HG03442 (cell line): ENCODE measurements around the gene RCBTB1.
"Not testable (repeated sequence)": the region's sequence is repeated elsewhere in the genome, so short reads cannot be mapped to it uniquely, and the experiment has no call there.

Source experiments
- ATAC-seq: cut with Tn5 transposase; IDR thresholded peaks from one replicate; pipeline ENCODE4 v1.9.1; 2021; ENCODE audit warnings: mild to moderate bottlenecking, moderate library complexity; ENCODE audit not compliant: unreplicated experiment

The RCBTB1 gene

DNA sequence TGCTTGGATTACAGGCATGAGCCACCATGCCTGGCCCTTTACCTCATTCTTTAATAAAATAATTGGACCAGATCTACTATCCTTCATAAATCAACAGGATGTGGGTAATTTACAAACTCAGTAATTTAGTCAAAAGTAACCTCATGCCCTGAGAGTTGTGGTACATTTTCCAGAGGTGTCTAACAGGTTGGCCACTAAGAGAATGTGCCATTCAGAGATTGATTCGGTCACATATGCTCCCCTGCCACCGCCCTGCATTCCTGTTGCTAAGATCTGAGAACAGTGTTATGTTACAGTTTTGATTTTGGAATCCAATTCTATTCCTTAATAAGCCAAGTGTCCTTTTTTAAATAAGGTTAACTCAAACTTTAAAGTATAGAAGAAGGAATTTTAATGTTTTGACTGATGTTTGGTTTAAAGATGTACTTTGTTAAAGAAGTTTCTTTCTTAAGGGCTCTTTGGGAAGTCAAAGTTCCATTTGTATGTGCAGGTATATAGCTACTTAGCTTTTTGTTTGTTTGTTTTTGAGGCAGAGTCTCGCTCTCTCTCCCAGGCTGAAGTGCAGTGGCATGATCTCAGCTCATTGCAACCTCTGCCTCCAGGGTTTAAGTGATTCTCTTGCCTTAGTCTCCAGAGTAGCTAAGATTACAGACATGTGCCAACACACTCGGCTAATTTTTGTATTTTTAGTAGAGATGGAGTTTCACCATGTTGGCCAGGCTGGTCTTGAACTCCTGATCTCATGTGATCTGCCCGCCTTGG is 60.4 kb downstream of the RCBTB1 start:
- no peak for ATAC-seq

DNA sequence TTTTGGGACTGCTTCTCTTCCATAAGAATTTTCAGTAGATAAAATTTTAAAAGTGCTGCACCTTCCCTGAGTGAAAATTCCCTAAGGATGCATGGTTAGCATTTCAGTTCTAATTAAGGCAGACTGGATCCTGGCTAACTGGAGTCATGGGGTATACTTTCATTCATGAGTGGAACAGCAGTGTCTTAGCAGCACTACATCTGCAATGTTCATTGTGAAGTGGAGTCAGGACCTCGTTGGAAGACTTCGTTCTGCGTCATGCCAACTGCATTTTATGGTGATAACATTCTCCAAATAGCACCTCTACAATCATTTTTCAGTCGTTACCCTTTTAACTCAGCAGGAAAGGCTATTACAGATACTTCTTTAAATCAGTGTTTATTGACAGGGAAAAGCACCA is 64.1 kb downstream of the RCBTB1 start:
- no peak for ATAC-seq

DNA sequence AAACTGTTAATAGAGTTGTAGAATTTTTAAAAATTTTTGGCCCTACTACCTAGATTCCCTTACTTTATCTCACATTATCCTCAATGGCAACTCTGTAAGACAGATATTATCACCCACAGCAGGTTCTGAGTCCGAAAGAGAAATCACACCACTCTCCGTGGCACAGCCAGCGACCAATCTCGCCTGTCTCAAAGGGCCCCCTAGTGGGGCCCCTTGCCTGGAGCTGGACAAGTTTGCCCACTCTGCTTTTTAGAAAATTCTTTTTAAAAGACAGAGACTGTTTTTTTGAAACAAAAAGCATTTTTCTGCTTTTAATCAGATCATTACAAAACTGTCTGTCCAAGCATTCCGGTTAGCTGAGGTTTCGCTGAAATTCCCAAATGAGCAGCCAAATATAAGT is 67.9 kb downstream of the RCBTB1 start:
- no peak for ATAC-seq

DNA sequence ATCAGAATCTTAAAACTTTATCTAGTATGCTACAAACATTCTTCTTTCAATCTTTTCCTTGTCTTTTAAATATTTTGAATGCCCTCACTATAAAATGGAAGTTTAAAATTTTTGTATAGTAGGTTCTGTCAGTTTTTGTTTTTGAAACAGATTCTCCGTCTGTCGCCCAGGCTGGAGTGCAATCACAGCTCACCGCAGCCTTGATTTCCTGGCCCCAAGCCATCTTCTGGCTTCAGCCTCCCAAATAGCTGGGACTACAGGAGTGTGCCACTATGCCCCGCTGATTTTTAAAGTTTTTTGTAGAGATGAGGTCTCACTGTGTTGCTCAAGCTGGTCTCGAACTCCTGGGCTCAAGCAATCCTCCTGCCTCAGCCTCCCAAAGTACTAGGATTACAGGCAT is 68.9 kb downstream of the RCBTB1 start:
- ATAC-seq = no peak

DNA sequence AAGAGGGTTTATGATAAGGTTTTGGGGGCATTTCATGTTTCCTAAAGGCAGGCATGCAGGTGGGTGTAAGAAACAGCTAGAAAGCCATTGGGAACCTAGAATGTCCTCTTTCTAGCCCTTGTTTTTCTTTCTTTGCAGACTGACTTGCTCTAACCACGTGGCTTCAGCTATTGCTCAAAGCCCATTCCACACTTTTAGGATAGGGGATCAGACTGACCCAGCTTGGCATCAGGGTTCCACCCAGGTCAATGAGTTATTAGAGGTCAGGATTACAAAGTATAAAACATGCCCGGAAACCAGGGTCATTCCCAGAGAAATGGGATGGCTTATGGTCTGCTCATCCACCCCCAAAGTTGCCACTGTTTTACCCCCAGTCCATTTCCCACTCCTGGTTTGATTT is 72.8 kb downstream of the RCBTB1 start:
- ATAC-seq = no peak

DNA sequence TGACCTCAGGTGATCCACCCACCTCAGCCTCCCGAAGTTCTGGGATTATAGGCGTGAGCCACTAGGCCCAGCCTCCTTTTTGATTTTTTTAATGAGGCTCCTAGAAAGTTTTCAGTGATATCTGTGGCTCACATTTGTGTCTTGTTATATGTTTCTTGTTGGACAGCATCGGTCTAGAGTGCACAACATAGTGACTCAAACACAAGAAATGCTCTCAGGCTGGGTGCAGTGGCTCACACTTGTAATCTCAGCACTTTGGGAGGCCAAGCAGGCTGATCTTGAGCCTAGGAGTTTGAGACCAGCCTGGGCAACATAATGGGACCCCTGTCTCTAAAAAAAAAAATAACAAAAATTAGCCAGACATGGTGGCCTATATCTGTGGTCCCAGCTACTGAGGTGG is 81.4 kb downstream of the RCBTB1 start:
- no peak for ATAC-seq

DNA sequence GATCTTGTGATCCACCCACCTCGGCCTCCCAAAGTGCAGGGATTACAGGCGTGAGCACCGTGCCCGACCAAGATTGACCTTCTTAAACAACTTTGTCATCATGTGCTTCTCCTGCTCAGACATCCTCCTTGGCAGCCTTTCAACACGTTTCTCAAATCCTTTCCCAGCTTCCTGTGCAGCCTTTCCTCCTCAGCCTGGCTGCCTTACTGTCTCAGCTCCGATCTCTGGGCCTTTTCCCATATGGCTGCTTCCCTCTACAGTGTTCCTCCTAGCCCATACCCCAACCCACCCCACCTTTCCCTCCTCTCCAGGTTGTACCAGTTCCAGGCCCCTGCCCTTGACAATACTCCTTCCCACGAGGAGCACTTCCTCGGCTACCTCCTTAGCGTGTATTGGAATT is 82.4 kb downstream of the RCBTB1 start:
- no peak for ATAC-seq

DNA sequence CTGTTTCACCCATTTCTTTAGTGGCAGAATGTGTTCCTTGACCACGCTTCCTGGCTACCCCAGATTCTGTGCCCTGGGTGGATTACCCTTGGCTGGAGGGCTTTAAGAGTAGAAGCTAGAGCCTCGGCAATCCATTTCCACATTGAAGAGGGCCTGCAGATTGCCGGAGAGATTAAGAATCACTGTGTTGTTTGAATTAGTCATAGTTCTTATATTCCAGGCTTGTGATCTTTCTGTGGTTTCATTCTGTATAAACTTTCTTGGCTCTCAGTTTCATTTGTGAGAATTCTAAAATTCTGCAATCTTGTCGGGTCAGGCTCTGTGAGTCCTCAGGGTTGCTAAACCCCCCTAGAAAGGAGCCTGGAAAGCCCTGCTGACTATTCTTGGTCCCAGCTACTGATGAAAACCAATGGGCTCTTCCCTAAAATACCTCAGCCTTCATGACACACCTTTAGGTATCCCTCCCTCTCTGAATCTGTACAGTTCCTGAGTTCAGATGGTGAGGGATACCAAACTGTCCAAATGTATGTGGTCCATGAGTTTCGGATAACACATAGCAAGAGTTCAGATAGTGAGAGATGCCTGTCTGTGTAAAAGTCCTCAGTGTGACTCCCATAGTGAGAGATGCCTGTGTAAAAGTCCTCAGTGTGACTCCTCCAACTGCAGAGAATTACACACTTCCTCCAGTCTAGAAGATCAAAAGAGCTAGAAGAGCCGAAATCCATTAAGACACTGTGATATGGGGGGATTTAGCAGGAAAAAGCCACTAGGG is 85.3 kb downstream of the RCBTB1 start:
- no peak for ATAC-seq

DNA sequence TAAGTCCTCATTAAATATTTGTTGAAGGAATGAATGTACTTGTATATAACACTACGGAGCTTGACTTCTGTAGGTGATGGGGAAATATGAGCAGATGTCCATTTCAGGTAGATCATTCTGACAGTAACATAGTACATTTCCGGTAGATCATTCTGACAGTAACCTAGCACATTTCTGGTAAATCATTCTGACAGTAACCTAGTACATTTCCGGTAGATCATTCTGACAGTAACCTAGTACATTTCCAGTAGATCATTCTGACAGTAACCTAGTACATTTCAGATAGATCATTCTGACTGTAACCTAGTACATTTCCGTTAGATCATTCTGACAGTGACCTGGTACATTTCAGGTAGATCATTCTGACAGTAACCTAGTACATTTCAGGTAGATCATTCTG is 87.2 kb downstream of the RCBTB1 start:
- no peak for ATAC-seq

DNA sequence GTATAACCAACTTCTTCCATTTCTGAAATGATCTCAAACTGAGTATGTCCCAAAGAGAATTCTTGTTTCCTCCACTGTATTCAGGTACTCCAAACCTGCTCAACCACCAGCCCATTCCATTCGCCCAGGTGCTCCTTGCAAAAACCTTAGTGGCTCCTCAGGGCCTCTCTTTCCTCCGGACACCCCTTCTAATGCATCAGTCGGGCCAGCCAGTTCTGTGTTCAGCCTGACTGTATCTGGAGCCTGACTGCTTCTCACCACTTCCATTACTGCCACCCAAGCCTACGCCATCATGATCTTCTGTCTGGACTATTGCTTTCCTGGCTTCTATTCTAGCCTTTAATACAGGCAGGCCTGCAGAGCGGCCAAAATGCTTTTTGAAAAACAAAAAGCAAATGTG is 88.1 kb downstream of the RCBTB1 start:
- ATAC-seq = no peak

DNA sequence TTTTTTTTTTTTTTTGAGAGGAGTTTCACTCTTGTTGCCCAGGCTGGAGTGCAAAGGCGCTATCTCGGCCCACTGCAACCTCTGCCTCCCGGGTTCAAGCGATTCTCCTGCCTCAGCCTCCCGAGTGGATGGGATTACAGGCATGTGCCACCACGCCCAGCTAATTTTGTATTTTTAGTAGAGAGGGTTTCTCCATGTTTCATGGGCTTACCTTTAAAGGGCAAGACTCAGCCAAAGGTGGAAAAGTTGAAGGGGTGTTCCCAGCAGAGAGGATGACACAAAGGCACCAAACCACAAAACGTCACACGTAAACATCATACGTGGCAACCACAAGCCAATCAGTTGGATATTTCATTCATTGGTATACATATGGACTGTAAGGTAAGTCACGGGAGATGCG is 88.5 kb downstream of the RCBTB1 start:
- ATAC-seq = not testable (repeated sequence)

DNA sequence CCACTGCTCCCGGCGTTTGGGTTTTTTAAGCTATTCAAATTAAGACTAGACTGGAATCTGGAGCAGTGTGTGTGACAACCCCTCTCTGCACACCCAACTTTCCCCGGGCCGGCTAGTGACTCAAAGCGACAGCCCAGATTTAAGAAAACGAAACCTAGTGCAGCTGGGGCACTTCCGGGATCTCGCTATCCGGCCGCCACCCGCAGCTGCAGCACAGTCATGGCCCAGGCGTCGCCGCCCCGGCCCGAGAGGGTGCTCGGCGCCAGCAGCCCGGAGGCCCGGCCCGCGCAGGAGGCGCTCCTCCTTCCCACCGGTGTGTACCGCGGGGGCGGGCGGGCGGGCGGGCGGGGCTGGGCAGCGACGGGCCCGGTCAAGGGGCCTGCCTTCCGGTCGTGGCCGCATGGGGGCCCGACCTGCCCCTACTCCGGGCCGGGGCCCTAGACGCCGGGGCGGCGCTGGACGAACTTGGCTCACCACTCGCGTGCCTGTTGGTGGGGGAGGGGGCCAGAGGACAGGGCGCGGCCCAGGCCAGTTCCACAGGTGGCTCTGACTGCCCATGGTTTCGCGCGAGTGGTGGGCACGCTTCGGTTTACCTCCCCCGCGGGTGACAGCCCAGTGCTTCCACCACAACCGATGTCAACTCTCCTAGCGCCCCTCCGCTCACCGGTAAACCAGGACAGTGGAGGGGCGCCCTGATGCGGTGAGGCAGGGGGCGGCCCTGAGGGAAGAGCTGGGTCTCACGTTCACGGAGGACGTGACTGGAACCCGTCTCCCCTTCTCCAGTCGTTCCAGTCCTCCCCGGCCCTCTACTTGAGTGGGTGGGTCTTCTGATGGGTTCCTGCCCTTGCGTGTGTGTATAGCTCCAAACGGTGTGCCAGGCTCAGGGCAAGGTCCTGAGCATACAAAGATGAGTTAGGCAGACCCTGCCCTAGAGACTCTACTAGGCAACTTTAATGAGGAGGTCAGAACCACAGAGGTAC is 89.3 kb downstream of the RCBTB1 start, which contains the start of gene PHF11:
TSS of gene PHF11 (plus strand) at position 171 of the 980 bp plus-strand sequence. CDS start at position 220, 49 bp downstream.
- ATAC-seq = peak; percentile 84

DNA sequence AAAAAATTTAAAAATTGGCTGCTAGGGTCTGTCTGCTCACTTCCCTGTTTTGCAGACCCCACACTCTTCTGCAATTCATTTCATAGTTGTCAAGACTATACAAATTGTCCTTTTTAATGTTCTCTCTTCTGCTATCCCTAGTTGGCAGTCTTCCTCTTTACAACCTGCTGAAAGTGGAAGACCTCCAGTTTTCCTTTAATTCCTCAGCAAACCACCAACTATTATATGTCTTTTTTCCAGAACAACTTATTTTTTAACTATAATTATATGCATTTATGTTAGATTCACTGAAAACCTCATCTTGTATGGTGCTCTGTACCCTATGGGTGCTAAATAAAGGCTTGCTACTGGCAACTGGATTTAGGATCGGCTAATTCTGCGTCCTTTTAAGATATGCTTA is 90.7 kb downstream of the RCBTB1 start:
- ATAC-seq = no peak

DNA sequence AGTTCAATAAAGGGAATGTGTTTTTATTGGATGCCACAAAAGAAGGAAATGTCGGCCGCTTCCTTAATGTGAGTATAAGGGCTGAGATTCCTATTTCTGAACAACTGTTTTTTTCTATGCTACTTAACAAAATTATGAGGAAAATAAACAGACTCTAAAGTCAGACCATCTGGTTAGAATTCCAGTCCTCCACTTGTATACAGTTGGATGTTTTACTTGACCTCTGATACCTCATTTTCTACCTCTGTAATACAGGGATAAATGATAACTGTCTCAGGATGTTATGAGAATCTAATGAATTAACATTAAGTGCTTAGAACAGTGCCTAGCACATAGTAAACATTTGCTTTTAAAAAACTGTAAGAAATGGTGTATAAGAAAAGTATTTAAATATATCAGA is 96.8 kb downstream of the RCBTB1 start:
- no peak for ATAC-seq
